Activated CD8-positive, alpha-beta memory T cell treated with anti-CD3 and anti-CD28 coated beads, Interleukin-2, amount 10 ng/mL, durations not matched to agents 7 days and 5 days (primary cell): ENCODE data around the gene CD300LD. TPM values are rescaled to one million over a fixed set of nuclear protein-coding genes. Genes with fewer than 3 reads are reported as not detected.
A peak's percentile ranks its signal among the peaks of the same experiment; 100 is the strongest.
"Not testable (repeated sequence)": the region's sequence is repeated elsewhere in the genome, so short reads cannot be mapped to it uniquely, and the experiment has no call there.

Experiments
- ATAC-seq: fragments of 150-1000 bp; cut with Tn5 transposase; one replicate; pipeline ENCODE4 v1.10.0; 2021; ENCODE audit warnings: moderate library complexity
- CTCF ChIA-PET: fragments of 350-600 bp; sonication (Branson Sonifier 250); formaldehyde crosslinking; loops from one replicate; lab custom pipeline; 2021; ENCODE audit warnings: antibody characterized with exemption; lab: Charles Lee
- DNase-seq: peaks from one replicate; pipeline ENCODE4 v3.0.0-alpha.2; 2020
- H3K27ac Mint-ChIP-seq: one replicate; pipeline ENCODE4 v1.8.0; 2021; ENCODE audit warnings: mild to moderate bottlenecking, mixed read lengths
- H3K27me3 Mint-ChIP-seq: one replicate; pipeline ENCODE4 v1.8.0; 2021; ENCODE audit warnings: mixed read lengths
- H3K36me3 Mint-ChIP-seq: one replicate; pipeline ENCODE4 v1.8.0; 2021; ENCODE audit warnings: mild to moderate bottlenecking, mixed read lengths
- H3K4me1 Mint-ChIP-seq: one replicate; pipeline ENCODE4 v1.8.0; 2021; ENCODE audit warnings: mixed read lengths
- H3K4me3 Mint-ChIP-seq: one replicate; pipeline ENCODE4 v1.8.0; 2021; ENCODE audit warnings: mild to moderate bottlenecking, moderate library complexity, mixed read lengths
- H3K9me3 Mint-ChIP-seq: one replicate; pipeline ENCODE4 v1.8.0; 2022; ENCODE audit warnings: low read depth, mixed read lengths
- total RNA-seq, 2 experiments: library from RNA; stranded (reverse); gene quantifications; one replicate each; pipeline ENCODE4 v1.2.3, GENCODE V29; 2021

The CD300LD gene
- not detected for total RNA-seq

DNA sequence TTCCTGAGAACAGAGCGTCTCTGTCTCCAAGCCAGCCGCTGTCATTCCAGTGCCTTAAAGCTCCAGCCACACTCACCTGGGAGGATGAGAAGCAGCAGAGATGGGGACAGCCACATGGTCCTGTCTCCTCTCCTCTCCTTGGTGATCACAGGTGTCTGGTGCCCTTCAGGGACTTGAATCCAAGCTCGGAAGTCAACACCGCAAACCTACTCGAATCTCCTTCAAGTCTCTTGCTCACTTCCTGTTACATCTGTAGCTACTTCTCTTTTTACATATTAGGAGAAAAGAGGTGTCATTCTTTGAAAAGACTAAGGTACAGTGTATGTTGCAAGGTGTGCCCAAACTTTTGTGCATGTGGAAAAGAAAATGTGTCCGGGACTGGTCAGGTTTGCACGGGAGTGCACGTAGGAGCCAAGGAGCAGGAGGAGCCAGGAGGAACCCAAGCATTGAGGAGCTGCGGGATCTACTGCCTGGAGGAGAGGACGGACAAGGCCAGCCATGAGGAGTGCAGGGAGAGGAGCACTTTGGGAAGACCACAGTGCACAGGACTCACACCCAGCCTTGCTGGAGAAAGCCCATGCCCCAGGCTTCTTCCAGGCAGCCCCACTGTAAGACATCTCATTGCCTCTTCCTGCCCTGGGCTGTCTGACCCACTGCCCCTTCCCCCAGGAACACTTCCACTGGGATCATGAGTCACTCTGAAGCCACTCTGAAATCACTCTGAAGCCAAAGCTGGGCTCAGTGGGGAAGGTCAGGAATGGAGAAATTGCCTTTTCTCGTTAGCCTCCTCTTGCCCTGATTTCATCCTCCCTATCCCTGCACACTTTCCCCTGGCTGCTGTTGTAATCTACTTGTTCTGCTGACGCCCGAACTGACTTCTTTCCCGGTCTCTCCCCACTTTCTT is at the start of gene CD300LD:
Gene CD300LD (minus strand): TSS at position 197 of the 904 bp plus-strand sequence. CDS start 81 bp downstream, at position 116.
- peaks cover 17% of the 10 kb centered on the region for H3K4me1 Mint-ChIP-seq
- DNase-seq: no peak
- ATAC-seq: no peak
- H3K36me3 Mint-ChIP-seq: no peaks in the 10 kb centered on the region
- H3K9me3 Mint-ChIP-seq: no peaks in the 10 kb centered on the region
- peaks cover 59% of the 10 kb centered on the region for H3K27me3 Mint-ChIP-seq
- CTCF ChIA-PET: interaction anchor here (1.0 to 1.7 kb wide), 3 partner anchors 10 to 213 kb away, joined by 3 to 5 read pairs (median 4); no protein-coding TSS in a partner anchor
- no peak within 1 kb of the TSS for H3K27ac Mint-ChIP-seq
- no peak within 1 kb of the TSS for H3K4me3 Mint-ChIP-seq

DNA sequence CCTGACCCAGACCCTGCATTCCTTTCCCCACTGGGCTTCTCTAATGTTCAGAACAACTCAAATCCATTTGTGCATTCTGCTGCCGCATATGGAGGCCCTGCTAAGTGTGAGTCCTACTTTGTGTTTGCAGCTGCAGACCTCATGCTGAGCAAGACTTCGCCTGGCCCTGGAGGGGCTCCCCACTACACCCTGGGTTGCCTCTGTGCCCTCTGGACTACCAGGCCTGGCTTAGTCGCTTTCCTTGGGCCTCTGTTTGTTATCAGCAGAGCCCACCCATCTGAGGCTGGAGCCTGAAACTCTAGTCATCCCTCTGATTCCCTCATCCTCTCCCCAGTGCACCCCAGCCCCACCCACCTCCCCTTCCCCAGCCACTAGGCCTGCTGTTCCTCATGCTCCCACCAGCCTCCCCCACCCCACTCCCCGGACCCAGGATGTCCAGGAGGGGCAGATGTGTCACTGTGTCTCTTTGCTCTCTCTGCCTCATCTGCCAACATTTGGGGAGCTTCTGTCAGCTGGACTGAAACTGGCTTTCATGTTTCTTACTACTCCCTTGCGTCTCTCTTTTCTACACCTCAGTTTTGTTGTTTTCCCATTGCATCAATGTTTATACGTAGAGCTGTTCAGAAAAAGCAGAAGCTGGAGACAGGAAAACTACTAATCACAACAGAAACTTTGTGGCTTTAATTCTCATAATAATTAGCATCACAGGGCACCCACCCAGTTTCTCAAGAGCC is 49.3 kb upstream of the CD300LD start:
- H3K4me3 Mint-ChIP-seq: no peak overlapping the region
- peaks cover 88% of the 10 kb centered on the region for H3K27me3 Mint-ChIP-seq
- CTCF ChIA-PET: no interaction called here
- no peaks in the 10 kb centered on the region for H3K9me3 Mint-ChIP-seq
- no peak overlapping the region for H3K27ac Mint-ChIP-seq
- no peaks in the 10 kb centered on the region for H3K36me3 Mint-ChIP-seq
- ATAC-seq (no peak), DNase-seq (no peak)
- peaks cover 16% of the 10 kb centered on the region for H3K4me1 Mint-ChIP-seq

DNA sequence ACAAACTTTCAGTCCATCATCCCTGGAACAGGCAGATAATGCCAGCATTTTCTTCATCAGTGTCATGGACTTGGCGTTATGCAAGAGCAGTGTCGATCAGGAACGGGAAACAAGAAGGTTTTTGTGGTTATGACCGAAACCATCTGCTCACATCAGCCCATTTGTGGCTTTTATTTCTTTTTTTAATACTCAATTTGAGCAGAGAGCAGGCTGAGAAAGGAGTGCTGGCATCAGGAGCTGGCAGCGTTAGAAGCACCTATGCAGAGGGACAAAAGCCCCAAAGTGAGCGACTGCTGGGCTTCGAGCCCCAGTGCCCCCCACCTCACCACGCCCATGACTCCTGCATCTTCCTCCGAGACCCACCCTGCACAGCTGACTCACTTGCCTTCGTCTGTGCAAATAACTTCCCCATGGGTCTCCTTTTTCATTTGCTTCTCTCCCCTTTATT is 47.6 kb upstream of the CD300LD start:
- DNase-seq: no peak
- peak; percentile 9 for ATAC-seq
- no peaks in the 10 kb centered on the region for H3K36me3 Mint-ChIP-seq
- H3K4me1 Mint-ChIP-seq: peaks cover 16% of the 10 kb centered on the region
- no peak overlapping the region for H3K27ac Mint-ChIP-seq
- H3K27me3 Mint-ChIP-seq: peaks cover 89% of the 10 kb centered on the region
- CTCF ChIA-PET: interaction anchor here (1.0 to 2.3 kb wide), 4 partner anchors 18 to 98 kb away, joined by 3 to 8 read pairs (median 4); no protein-coding TSS in a partner anchor
- no peaks in the 10 kb centered on the region for H3K9me3 Mint-ChIP-seq
- no peak overlapping the region for H3K4me3 Mint-ChIP-seq

DNA sequence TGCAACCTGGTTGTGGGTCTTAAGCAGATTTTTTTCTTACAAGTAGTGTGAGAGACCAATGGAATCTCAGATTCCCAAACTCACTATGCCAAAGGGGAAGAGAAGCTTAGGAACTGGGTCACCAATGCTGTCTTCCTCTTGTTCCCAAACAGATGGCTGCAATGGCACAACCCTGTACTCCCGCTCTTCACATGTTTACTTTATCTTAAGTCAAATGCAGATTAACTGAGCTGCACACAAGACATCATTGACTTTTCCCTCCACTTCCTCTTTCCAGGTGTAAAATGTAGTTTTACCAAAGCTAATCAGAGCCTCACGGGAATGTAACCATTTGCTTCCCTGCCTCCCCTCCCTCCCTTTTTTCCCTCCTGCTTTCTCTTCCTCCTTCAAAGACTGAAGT is 45.8 kb upstream of the CD300LD start:
- H3K27me3 Mint-ChIP-seq: peaks cover 78% of the 10 kb centered on the region
- no peaks in the 10 kb centered on the region for H3K9me3 Mint-ChIP-seq
- no peaks in the 10 kb centered on the region for H3K36me3 Mint-ChIP-seq
- H3K4me3 Mint-ChIP-seq: no peak overlapping the region
- ATAC-seq: no peak
- no peak for DNase-seq
- peaks cover 16% of the 10 kb centered on the region for H3K4me1 Mint-ChIP-seq
- CTCF ChIA-PET: no interaction called here
- H3K27ac Mint-ChIP-seq: no peak overlapping the region

DNA sequence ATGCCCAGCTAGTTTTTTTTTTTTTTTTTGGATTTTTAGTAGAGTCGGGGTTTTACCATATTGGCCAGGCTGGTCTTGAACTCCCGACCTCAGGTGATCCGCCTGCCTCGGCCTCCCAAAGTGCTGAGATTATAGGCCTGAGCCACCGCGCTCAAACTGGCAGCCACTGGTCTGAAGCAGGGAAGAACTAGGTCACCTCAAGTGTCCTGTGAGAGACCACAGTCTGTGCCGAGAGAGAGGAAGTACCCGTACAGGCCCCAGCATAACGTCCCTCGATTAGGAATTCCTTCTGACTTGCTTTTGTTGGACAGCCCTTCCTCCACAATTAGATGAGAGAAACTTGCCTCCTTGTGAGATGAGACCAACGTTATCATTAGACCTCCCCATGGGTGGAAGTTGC is 45.2 kb upstream of the CD300LD start:
- Mint-ChIP-seq H3K27ac (no peak overlapping the region), H3K9me3 (no peaks in the 10 kb centered on the region), H3K36me3 (no peaks in the 10 kb centered on the region), H3K27me3 (peaks cover 74% of the 10 kb centered on the region), H3K4me3 (no peak overlapping the region), H3K4me1 (peaks cover 17% of the 10 kb centered on the region)
- no peak for DNase-seq
- no peak for ATAC-seq
- CTCF ChIA-PET: no interaction called here

GRCh38 chr17:74636541-74637085 is 44.5 kb upstream of the CD300LD start:
- H3K9me3 Mint-ChIP-seq, ATAC-seq, DNase-seq, H3K27ac Mint-ChIP-seq, CTCF ChIA-PET, H3K36me3 Mint-ChIP-seq, H3K4me3 Mint-ChIP-seq: not testable (repeated sequence)
- Mint-ChIP-seq H3K4me1 (peaks cover 22% of the 10 kb centered on the region), H3K27me3 (peaks cover 74% of the 10 kb centered on the region)

GRCh38 chr17:74635418-74635817 is 43.3 kb upstream of the CD300LD start:
- peaks cover 20% of the 10 kb centered on the region for H3K4me1 Mint-ChIP-seq
- no peak overlapping the region for H3K4me3 Mint-ChIP-seq
- peaks cover 69% of the 10 kb centered on the region for H3K27me3 Mint-ChIP-seq
- no peak for ATAC-seq
- H3K27ac Mint-ChIP-seq: no peak overlapping the region
- H3K36me3 Mint-ChIP-seq: no peaks in the 10 kb centered on the region
- no peaks in the 10 kb centered on the region for H3K9me3 Mint-ChIP-seq
- CTCF ChIA-PET: interaction anchor here (0.7 kb wide), 1 partner anchor 69 kb away, joined by 4 read pairs; no protein-coding TSS in a partner anchor
- no peak for DNase-seq

- CTCF ChIA-PET: interaction anchor here (1.6 to 1.9 kb wide), 2 partner anchors 29 to 67 kb away, joined by 5 read pairs; no protein-coding TSS in a partner anchor
- Mint-ChIP-seq H3K27ac (no peak overlapping the region), H3K4me3 (no peak overlapping the region), H3K27me3 (peaks cover 60% of the 10 kb centered on the region), H3K4me1 (peaks cover 8% of the 10 kb centered on the region), H3K9me3 (no peaks in the 10 kb centered on the region), H3K36me3 (no peaks in the 10 kb centered on the region)
- ATAC-seq (no peak), DNase-seq (no peak)
Observed at GRCh38 chr17:74633326-74633725, 41.2 kb upstream of the CD300LD start.

DNA sequence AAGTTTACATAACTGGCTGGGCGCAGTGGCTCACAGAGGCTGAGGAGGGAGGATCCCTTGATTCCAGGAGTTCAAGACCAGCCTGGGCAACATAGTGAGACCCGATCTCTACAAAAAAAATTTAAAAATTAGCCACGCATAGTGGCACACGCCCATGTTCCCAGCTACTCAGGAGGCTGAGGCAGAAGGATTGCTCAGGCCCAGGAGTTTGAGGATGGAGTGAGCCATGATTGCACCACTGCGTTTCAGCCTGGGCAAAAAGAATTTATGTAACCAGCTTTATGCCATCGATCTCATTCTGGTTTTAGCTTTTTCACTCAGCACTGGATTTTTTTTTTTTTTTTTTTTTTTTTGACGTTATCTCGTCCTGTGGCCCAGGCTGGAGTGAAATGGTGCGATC is 40.5 kb upstream of the CD300LD start:
- no peak overlapping the region for H3K27ac Mint-ChIP-seq
- DNase-seq (no peak), ATAC-seq (no peak)
- H3K9me3 Mint-ChIP-seq: no peaks in the 10 kb centered on the region
- CTCF ChIA-PET: interaction anchor here (0.7 to 1.9 kb wide), 3 partner anchors 29 to 66 kb away, joined by 4 to 5 read pairs (median 5); no protein-coding TSS in a partner anchor
- H3K4me3 Mint-ChIP-seq: no peak overlapping the region
- H3K4me1 Mint-ChIP-seq: peaks cover 8% of the 10 kb centered on the region
- no peaks in the 10 kb centered on the region for H3K36me3 Mint-ChIP-seq
- H3K27me3 Mint-ChIP-seq: peaks cover 57% of the 10 kb centered on the region

DNA sequence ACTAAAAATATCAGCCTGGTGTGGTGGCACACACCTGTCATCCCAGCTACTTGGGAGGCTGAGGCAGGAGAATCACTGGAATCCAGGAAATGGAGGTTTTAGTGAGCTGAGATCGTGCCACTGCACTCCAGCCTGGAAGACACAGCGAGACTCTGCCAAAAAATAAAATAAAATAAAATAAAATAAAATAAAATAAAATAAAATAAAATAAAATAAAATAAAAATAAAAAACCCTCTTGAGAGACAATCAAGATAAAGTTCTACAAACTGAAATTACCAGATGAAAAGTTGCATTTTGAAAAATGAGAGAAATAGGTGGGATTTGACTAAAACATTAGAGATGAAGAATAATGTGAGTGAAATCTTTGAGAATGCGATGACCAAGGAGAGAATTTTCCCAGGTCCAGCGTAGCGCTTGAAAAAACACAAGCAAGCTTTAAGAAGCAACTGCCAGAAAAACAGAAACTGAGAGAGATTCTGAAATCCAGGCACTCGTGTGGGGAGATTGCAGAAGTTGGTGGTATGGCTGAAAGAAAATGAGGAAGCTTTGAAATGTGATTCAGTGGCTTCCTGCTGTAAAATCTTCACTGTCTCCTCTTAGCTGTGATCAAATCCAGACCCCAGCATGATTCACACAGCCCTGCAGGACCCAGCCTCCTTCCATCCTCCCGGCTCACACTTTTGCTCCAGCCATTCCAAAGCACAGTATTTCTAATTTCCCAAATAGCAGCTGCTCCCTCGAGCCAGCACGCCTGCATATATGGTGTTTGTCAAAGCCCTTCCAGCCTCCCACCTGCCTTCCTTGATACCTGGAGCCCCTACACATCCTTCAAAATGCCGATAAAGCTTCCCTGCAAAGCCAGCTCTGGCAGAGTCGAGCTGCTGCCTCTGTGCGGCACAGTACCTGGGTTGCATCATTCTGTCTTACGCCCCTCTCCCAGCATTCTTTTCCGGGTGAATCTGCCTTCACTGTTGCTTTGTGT is 39.7 kb upstream of the CD300LD start:
- H3K27ac Mint-ChIP-seq: no peak overlapping the region
- no peaks in the 10 kb centered on the region for H3K9me3 Mint-ChIP-seq
- no peak overlapping the region for H3K4me3 Mint-ChIP-seq
- H3K4me1 Mint-ChIP-seq: peaks cover 8% of the 10 kb centered on the region
- no peaks in the 10 kb centered on the region for H3K36me3 Mint-ChIP-seq
- DNase-seq (no peak), ATAC-seq (no peak)
- H3K27me3 Mint-ChIP-seq: peaks cover 55% of the 10 kb centered on the region
- CTCF ChIA-PET: interaction anchor here (0.7 to 1.9 kb wide), 5 partner anchors 25 to 65 kb away, joined by 3 to 5 read pairs (median 4); no protein-coding TSS in a partner anchor

DNA sequence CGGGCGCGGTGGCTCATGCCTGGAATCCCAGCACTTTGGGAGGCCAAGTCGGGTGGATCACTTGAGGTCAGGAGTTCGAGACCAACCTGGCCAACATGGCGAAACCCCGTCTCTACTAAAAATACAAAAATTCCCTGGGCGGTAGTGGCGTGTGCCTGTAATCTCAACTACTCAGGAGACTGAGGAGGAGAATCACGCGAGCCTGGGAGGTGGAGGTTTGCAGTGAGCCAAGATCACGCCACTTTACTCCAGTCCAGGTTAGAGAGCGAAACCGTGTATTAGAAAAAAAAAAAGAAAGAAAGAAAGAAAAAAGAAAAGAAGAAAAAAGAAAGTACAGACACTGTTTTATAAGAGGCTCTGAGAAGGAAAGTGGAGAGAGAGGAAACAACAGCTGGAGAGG is 38.2 kb upstream of the CD300LD start:
- H3K4me3 Mint-ChIP-seq, H3K27ac Mint-ChIP-seq, H3K9me3 Mint-ChIP-seq, H3K4me1 Mint-ChIP-seq, ATAC-seq, CTCF ChIA-PET, DNase-seq, H3K36me3 Mint-ChIP-seq: not testable (repeated sequence)
- H3K27me3 Mint-ChIP-seq: peaks cover 55% of the 10 kb centered on the region

- H3K9me3 Mint-ChIP-seq: no peaks in the 10 kb centered on the region
- no peaks in the 10 kb centered on the region for H3K36me3 Mint-ChIP-seq
- H3K27ac Mint-ChIP-seq: no peak overlapping the region
- CTCF ChIA-PET: no interaction called here
- peaks cover 68% of the 10 kb centered on the region for H3K27me3 Mint-ChIP-seq
- DNase-seq (no peak), ATAC-seq (no peak)
- no peak overlapping the region for H3K4me3 Mint-ChIP-seq
- no peaks in the 10 kb centered on the region for H3K4me1 Mint-ChIP-seq
Observed at GRCh38 chr17:74625661-74626060, 33.6 kb upstream of the CD300LD start.
